HEK293 (cell line): ENCODE results near the gene POMC.

Experiments
- CTCF ChIA-PET: fragments of 350-600 bp; formaldehyde crosslinking; extraction: SDS; loops from one replicate; lab custom pipeline; 2021; ENCODE audit warnings: antibody characterized with exemption; lab: Yijun Ruan, JAX
- POLR2A ChIA-PET: fragments of 300-600 bp; formaldehyde crosslinking; extraction: SDS; loops from one replicate; lab custom pipeline; 2020; ENCODE audit warnings: antibody characterized with exemption, inconsistent platforms; lab: Yijun Ruan, JAX
- H3K27ac ChIP-seq: fragments of 200-500 bp; sonication (Bioruptor generic); 2 replicates; pipeline ENCODE4 v1.5.1; 2014; ENCODE audit warnings: low read depth, low read length, control low read depth, inconsistent platforms; ENCODE audit errors: extremely low read depth
- H3K36me3 ChIP-seq, 2 experiments: fragments of 200-500 bp in 1 of 2; sonication (Bioruptor generic) in 1 of 2; 1 replicate in 1 of 2; 2 replicates in 1 of 2; pipeline ENCODE4 v1.5.1; 2014 to 2017; ENCODE audit warnings: inconsistent platforms in 2 of 2, low read length in 2 of 2; ENCODE audit not compliant: control insufficient read depth in 2 of 2, insufficient read depth in 1 of 2
- H3K4me1 ChIP-seq: fragments of 200-500 bp; sonication (Bioruptor generic); 2 replicates; pipeline ENCODE4 v1.5.1; 2014; ENCODE audit warnings: mild to moderate bottlenecking, low read length, inconsistent platforms; ENCODE audit not compliant: control insufficient read depth, insufficient read depth
- H3K4me3 ChIP-seq: 2 replicates; pipeline ENCODE4 v1.5.1; 2011; ENCODE audit warnings: low read depth, mild to moderate bottlenecking, control low read depth, low read length, moderate library complexity
- H3K9me3 ChIP-seq: fragments of 200-500 bp; sonication (Bioruptor generic); 2 replicates; pipeline ENCODE4 v1.5.1; 2014; ENCODE audit warnings: low read depth, low read length, inconsistent platforms; ENCODE audit not compliant: control insufficient read depth, insufficient read depth
- CTCF ChIP-seq: fragments of 450-650 bp; formaldehyde crosslinking; IDR thresholded peaks from 2 replicates; pipeline ENCODE4 v1.5.1; 2016; ENCODE audit warnings: missing biosample characterization, missing genetic modification characterization
- IKZF3 ChIP-seq: fragments of 450-650 bp; IDR thresholded peaks from 2 replicates; pipeline ENCODE4 v1.5.0; 2018; ENCODE audit warnings: missing biosample characterization, mild to moderate bottlenecking, missing genetic modification characterization, moderate library complexity
- KLF17 ChIP-seq: fragments of 450-650 bp; formaldehyde crosslinking; IDR thresholded peaks from 2 replicates; pipeline ENCODE4 v1.5.1; 2016; ENCODE audit warnings: missing biosample characterization, missing genetic modification characterization
- KLF8 ChIP-seq: fragments of 450-650 bp; formaldehyde crosslinking; IDR thresholded peaks from 2 replicates; pipeline ENCODE4 v1.5.1; 2016; ENCODE audit warnings: missing biosample characterization, missing genetic modification characterization
- MEIS1 ChIP-seq: sonication (generic); formaldehyde crosslinking; IDR thresholded peaks from 2 replicates; pipeline ENCODE4 v1.8.1; 2022; ENCODE audit warnings: missing genetic modification reagents, mild to moderate bottlenecking, borderline replicate concordance
- REST ChIP-seq: fragments of 450-650 bp; formaldehyde crosslinking; IDR thresholded peaks from 2 replicates; pipeline ENCODE4 v1.5.1; 2016; ENCODE audit warnings: missing biosample characterization, missing genetic modification characterization
- SP2 ChIP-seq: fragments of 450-650 bp; formaldehyde crosslinking; IDR thresholded peaks from 2 replicates; pipeline ENCODE4 v1.5.1; 2016; ENCODE audit warnings: missing biosample characterization, missing genetic modification characterization
- ZBTB6 ChIP-seq: fragments of 450-650 bp; formaldehyde crosslinking; IDR thresholded peaks from 2 replicates; pipeline ENCODE4 v1.5.1; 2017; ENCODE audit warnings: missing biosample characterization, missing genetic modification characterization
- ZNF133 ChIP-seq: fragments of 450-650 bp; formaldehyde crosslinking; IDR thresholded peaks from 2 replicates; pipeline ENCODE4 v1.5.1; 2016; ENCODE audit warnings: missing biosample characterization, missing genetic modification characterization
- ZNF16 ChIP-seq: fragments of 450-650 bp; formaldehyde crosslinking; IDR thresholded peaks from 2 replicates; pipeline ENCODE4 v1.5.1; 2016; ENCODE audit warnings: low read depth, missing biosample characterization, missing genetic modification characterization
- ZNF2 ChIP-seq: fragments of 450-650 bp; formaldehyde crosslinking; IDR thresholded peaks from 2 replicates; pipeline ENCODE4 v1.5.1; 2016; ENCODE audit warnings: missing biosample characterization, missing genetic modification characterization
- ZNF514 ChIP-seq: fragments of 450-650 bp; formaldehyde crosslinking; IDR thresholded peaks from 2 replicates; pipeline ENCODE4 v1.5.1; 2016; ENCODE audit warnings: missing biosample characterization, missing genetic modification characterization
- ZNF521 ChIP-seq: fragments of 450-650 bp; formaldehyde crosslinking; IDR thresholded peaks from 2 replicates; pipeline ENCODE4 v1.5.1; 2017; ENCODE audit warnings: missing biosample characterization, mild to moderate bottlenecking, missing genetic modification characterization
- ZNF670 ChIP-seq: fragments of 450-650 bp; formaldehyde crosslinking; IDR thresholded peaks from 2 replicates; pipeline ENCODE4 v1.5.1; 2016; ENCODE audit warnings: missing biosample characterization, missing genetic modification characterization, low read depth
- ZNF692 ChIP-seq: fragments of 450-650 bp; formaldehyde crosslinking; IDR thresholded peaks from 2 replicates; pipeline ENCODE4 v1.5.1; 2016; ENCODE audit warnings: missing biosample characterization, missing genetic modification characterization
- ZNF843 ChIP-seq: fragments of 450-650 bp; formaldehyde crosslinking; IDR thresholded peaks from 2 replicates; pipeline ENCODE4 v1.5.1; 2016; ENCODE audit warnings: missing biosample characterization, missing genetic modification characterization
- TF ChIP-seq, protein P1 (sequence below): fragments of 450-650 bp; formaldehyde crosslinking; IDR thresholded peaks from 2 replicates; pipeline ENCODE4 v1.5.1; 2016; ENCODE audit warnings: missing biosample characterization, missing genetic modification characterization
- TF ChIP-seq, protein P2 (sequence below): fragments of 450-650 bp; formaldehyde crosslinking; IDR thresholded peaks from 2 replicates; pipeline ENCODE4 v1.5.1; 2016; ENCODE audit warnings: missing biosample characterization, missing genetic modification characterization, borderline replicate concordance

Gene POMC

GRCh38 chr2:25132693-25133092, 35.7 kb downstream of the POMC start (continued):
- TF ChIP-seq, protein P1, sequence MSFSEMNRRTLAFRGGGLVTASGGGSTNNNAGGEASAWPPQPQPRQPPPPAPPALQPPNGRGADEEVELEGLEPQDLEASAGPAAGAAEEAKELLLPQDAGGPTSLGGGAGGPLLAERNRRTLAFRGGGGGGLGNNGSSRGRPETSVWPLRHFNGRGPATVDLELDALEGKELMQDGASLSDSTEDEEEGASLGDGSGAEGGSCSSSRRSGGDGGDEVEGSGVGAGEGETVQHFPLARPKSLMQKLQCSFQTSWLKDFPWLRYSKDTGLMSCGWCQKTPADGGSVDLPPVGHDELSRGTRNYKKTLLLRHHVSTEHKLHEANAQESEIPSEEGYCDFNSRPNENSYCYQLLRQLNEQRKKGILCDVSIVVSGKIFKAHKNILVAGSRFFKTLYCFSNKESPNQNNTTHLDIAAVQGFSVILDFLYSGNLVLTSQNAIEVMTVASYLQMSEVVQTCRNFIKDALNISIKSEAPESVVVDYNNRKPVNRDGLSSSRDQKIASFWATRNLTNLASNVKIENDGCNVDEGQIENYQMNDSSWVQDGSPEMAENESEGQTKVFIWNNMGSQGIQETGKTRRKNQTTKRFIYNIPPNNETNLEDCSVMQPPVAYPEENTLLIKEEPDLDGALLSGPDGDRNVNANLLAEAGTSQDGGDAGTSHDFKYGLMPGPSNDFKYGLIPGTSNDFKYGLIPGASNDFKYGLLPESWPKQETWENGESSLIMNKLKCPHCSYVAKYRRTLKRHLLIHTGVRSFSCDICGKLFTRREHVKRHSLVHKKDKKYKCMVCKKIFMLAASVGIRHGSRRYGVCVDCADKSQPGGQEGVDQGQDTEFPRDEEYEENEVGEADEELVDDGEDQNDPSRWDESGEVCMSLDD (tag by site-specific recombination): no peak
- TF ChIP-seq CTCF (tag by site-specific recombination) (no peak), IKZF3 (tag by site-specific recombination) (no peak), ZNF521 (no peak), ZNF692 (tag by site-specific recombination) (no peak), ZBTB6 (tag by site-specific recombination) (no peak)
- TF ChIP-seq, protein P2, sequence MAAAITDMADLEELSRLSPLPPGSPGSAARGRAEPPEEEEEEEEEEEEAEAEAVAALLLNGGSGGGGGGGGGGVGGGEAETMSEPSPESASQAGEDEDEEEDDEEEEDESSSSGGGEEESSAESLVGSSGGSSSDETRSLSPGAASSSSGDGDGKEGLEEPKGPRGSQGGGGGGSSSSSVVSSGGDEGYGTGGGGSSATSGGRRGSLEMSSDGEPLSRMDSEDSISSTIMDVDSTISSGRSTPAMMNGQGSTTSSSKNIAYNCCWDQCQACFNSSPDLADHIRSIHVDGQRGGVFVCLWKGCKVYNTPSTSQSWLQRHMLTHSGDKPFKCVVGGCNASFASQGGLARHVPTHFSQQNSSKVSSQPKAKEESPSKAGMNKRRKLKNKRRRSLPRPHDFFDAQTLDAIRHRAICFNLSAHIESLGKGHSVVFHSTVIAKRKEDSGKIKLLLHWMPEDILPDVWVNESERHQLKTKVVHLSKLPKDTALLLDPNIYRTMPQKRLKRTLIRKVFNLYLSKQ (tag by site-specific recombination): no peak
- TF ChIP-seq, all 188 proteins: peak for 0

DNA sequence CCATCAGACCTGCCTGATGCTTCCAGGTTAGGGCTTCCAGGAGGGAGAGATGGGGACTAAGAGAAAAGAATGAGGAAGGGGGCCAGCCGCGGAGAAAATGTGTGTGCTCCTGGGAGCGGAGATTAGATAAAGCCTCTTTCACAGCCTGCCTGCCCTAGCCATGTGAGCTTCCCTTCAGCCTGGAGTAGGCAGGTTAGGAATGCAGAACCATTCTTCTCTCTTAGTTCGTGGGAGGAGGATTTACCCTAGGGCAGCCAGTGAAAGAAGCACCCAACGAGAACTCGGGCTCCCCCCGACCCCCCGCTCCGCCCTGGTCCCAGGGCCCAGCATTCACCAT, 36.1 kb downstream of the POMC start:
- TF ChIP-seq ZNF2 (tag by site-specific recombination) (no peak), ZNF514 (tag by site-specific recombination) (no peak), ZNF843 (tag by site-specific recombination) (no peak), ZNF133 (tag by site-specific recombination) (no peak), SP2 (no peak), KLF17 (tag by site-specific recombination) (no peak), ZNF670 (no peak), MEIS1 (CRISPR knock-in tag) (no peak), KLF8 (tag by site-specific recombination) (no peak), REST (no peak), ZNF16 (tag by site-specific recombination) (no peak)
- peaks cover 0 to 24% of the 10 kb centered on the region in 2 experiments; a peak in 2 of 3 replicates for H3K36me3 ChIP-seq
- H3K4me1 ChIP-seq: no peaks in the 10 kb centered on the region
- H3K27ac ChIP-seq: no peak overlapping the region
- no peak overlapping the region for H3K4me3 ChIP-seq
- CTCF ChIA-PET: interaction anchor here (2.6 kb wide), 1 partner anchor 157 kb away, joined by 15 read pairs; no protein-coding TSS in a partner anchor
- no peaks in the 10 kb centered on the region for H3K9me3 ChIP-seq
- POLR2A ChIA-PET: no interaction called here
